H9 (cell line): Measurements from ENCODE around the gene CCSER1. TPM values are rescaled to one million over a fixed set of nuclear protein-coding genes. Genes with fewer than 3 reads are reported as not detected.

Source experiments
- DNase-seq: peaks from one replicate; pipeline ENCODE4 v3.0.0-alpha.2; 2017
- H2AFZ ChIP-seq: one replicate; pipeline ENCODE4 v1.6.1; 2013; ENCODE audit warnings: mild to moderate bottlenecking, low read length, control low read depth, moderate library complexity
- H2AK5ac ChIP-seq: 2 replicates; pipeline ENCODE4 v1.6.1; 2013; ENCODE audit warnings: low read length, control low read depth, mixed read lengths; ENCODE audit not compliant: insufficient read length
- H2BK120ac ChIP-seq: one replicate; pipeline ENCODE4 v1.6.1; 2013; ENCODE audit warnings: low read depth, mild to moderate bottlenecking, low read length, control low read depth, inconsistent platforms; ENCODE audit not compliant: poor library complexity, severe bottlenecking
- H2BK12ac ChIP-seq: 2 replicates; pipeline ENCODE4 v1.6.1; 2013; ENCODE audit warnings: low read length, control low read depth, mixed read lengths, low read depth; ENCODE audit not compliant: insufficient read length
- H2BK15ac ChIP-seq: 2 replicates; pipeline ENCODE4 v1.6.1; 2013; ENCODE audit warnings: low read depth, low read length, control low read depth
- H2BK20ac ChIP-seq: one replicate; pipeline ENCODE4 v1.6.1; 2013; ENCODE audit warnings: low read depth, mild to moderate bottlenecking, low read length, control low read depth, inconsistent platforms; ENCODE audit not compliant: poor library complexity, severe bottlenecking
- H2BK5ac ChIP-seq: 2 replicates; pipeline ENCODE4 v1.6.1; 2013; ENCODE audit warnings: low read length, control low read depth, mixed read lengths; ENCODE audit not compliant: insufficient read length
- H3K14ac ChIP-seq: 2 replicates; pipeline ENCODE4 v1.6.1; 2013; ENCODE audit warnings: low read length, control low read depth; ENCODE audit not compliant: insufficient read depth
- H3K18ac ChIP-seq: 2 replicates; pipeline ENCODE4 v1.6.1; 2013; ENCODE audit warnings: low read depth, mild to moderate bottlenecking, mixed read lengths, low read length, control low read depth; ENCODE audit not compliant: insufficient read length
- H3K23ac ChIP-seq: 2 replicates; pipeline ENCODE4 v1.6.1; 2013; ENCODE audit warnings: low read length, control low read depth, mixed read lengths, low read depth; ENCODE audit not compliant: insufficient read length
- H3K23me2 ChIP-seq: 2 replicates; pipeline ENCODE4 v1.6.1; 2013; ENCODE audit warnings: low read depth, mild to moderate bottlenecking, mixed read lengths, low read length, control low read depth; ENCODE audit not compliant: insufficient read length, poor library complexity, severe bottlenecking
- H3K27ac ChIP-seq: 2 replicates; pipeline ENCODE4 v1.5.1; 2013; ENCODE audit warnings: low read length, control low read depth, mixed read lengths, low read depth; ENCODE audit not compliant: insufficient read length
- H3K27me3 ChIP-seq: 2 replicates; pipeline ENCODE4 v1.6.1; 2013; ENCODE audit warnings: low read length, control low read depth, inconsistent platforms; ENCODE audit not compliant: insufficient read depth
- H3K4ac ChIP-seq: 2 replicates; pipeline ENCODE4 v1.6.1; 2013; ENCODE audit warnings: low read depth, mild to moderate bottlenecking, control low read depth, inconsistent platforms, low read length, moderate library complexity
- H3K4me1 ChIP-seq: 2 replicates; pipeline ENCODE4 v1.6.1; 2013; ENCODE audit warnings: low read length, control low read depth, inconsistent platforms; ENCODE audit not compliant: insufficient read depth
- H3K4me2 ChIP-seq: 2 replicates; pipeline ENCODE4 v1.6.1; 2013; ENCODE audit warnings: low read length, control low read depth, mixed read lengths; ENCODE audit not compliant: insufficient read length, insufficient read depth
- H3K56ac ChIP-seq: 2 replicates; pipeline ENCODE4 v1.6.1; 2013; ENCODE audit warnings: low read depth, mild to moderate bottlenecking, mixed read lengths, low read length, control low read depth; ENCODE audit not compliant: insufficient read length
- H3K79me1 ChIP-seq: 2 replicates; pipeline ENCODE4 v1.6.1; 2013; ENCODE audit warnings: low read depth, mild to moderate bottlenecking, moderate library complexity, low read length, control low read depth, inconsistent platforms; ENCODE audit not compliant: insufficient read depth, poor library complexity, severe bottlenecking
- H3K79me2 ChIP-seq: 2 replicates; pipeline ENCODE4 v1.6.1; 2013; ENCODE audit warnings: low read length, control low read depth, inconsistent platforms; ENCODE audit not compliant: insufficient read depth
- H3K9ac ChIP-seq: 2 replicates; pipeline ENCODE4 v1.6.1; 2013; ENCODE audit warnings: low read length, control low read depth, mixed read lengths; ENCODE audit not compliant: insufficient read length; ENCODE audit errors: extremely low read depth
- H3K9me3 ChIP-seq: one replicate; pipeline ENCODE4 v1.6.1; 2013; ENCODE audit warnings: low read depth, low read length, inconsistent platforms; ENCODE audit not compliant: control insufficient read depth
- H3T11ph ChIP-seq: one replicate; pipeline ENCODE4 v1.6.1; 2013; ENCODE audit warnings: mild to moderate bottlenecking, low read length, control low read depth, inconsistent platforms
- H4K20me1 ChIP-seq: one replicate; pipeline ENCODE4 v1.6.1; 2013; ENCODE audit not compliant: control insufficient read depth, insufficient read length, insufficient read depth
- H4K5ac ChIP-seq: 2 replicates; pipeline ENCODE4 v1.6.1; 2013; ENCODE audit warnings: low read depth, mild to moderate bottlenecking, mixed read lengths, low read length, control low read depth; ENCODE audit not compliant: insufficient read length
- H4K8ac ChIP-seq: replicated peaks from 2 replicates; pipeline ENCODE4 v1.6.1; 2013; ENCODE audit warnings: low read length, control low read depth, mixed read lengths, low read depth; ENCODE audit not compliant: insufficient read length
- H4K91ac ChIP-seq: 2 replicates; pipeline ENCODE4 v1.6.1; 2013; ENCODE audit warnings: low read depth, mild to moderate bottlenecking, moderate library complexity, mixed read lengths, low read length, control low read depth; ENCODE audit not compliant: insufficient read length
- H3K27ac Mint-ChIP-seq, 3 experiments: 2 replicates in 2 of 3; 3 replicates in 1 of 3; pipeline ENCODE4 v1.8.0; 2020 to 2021; ENCODE audit warnings: mixed read lengths in 3 of 3, mild to moderate bottlenecking in 1 of 3, moderate library complexity in 1 of 3
- H3K27me3 Mint-ChIP-seq: 2 replicates; pipeline ENCODE4 v1.8.0; 2021; ENCODE audit warnings: low read depth, mild to moderate bottlenecking, moderate library complexity, mixed read lengths
- H3K36me3 Mint-ChIP-seq, 3 experiments: 2 replicates in 2 of 3; 3 replicates in 1 of 3; pipeline ENCODE4 v1.8.0; 2020 to 2021; ENCODE audit warnings: low read depth in 3 of 3, mixed read lengths in 3 of 3; ENCODE audit not compliant: insufficient read depth in 1 of 3
- H3K4me1 Mint-ChIP-seq, 2 experiments: 2 replicates each; pipeline ENCODE4 v1.8.0; 2020; ENCODE audit warnings: mixed read lengths in 2 of 2
- H3K4me3 Mint-ChIP-seq, 2 experiments: 2 replicates in 1 of 2; 3 replicates in 1 of 2; pipeline ENCODE4 v1.8.0; 2020 to 2021; ENCODE audit warnings: mild to moderate bottlenecking in 2 of 2, mixed read lengths in 2 of 2, moderate library complexity in 1 of 2
- H3K9me3 Mint-ChIP-seq, 2 experiments: 2 replicates in 1 of 2; 3 replicates in 1 of 2; pipeline ENCODE4 v1.8.0; 2020; ENCODE audit warnings: mild to moderate bottlenecking in 2 of 2, mixed read lengths in 2 of 2, moderate library complexity in 1 of 2
- WGBS: extraction: QIAGEN DNeasy Blood & Tissue Kit; methylation state at CpG from one replicate; pipeline ENCODE4 v1.1.7; 2013; ENCODE audit warnings: missing lambda C conversion rate, low lambda C conversion rate, mixed read lengths; ENCODE audit not compliant: insufficient read length; ENCODE audit errors: extremely low coverage; 5-methylcytosine and 5-hydroxymethylcytosine counted together
- total RNA-seq: library from RNA; stranded (reverse); gene quantifications from 2 replicates; pipeline ENCODE4 v1.2.1, GENCODE V29; 2021
- TF ChIP-seq, protein P1 (sequence below): fragments of 200-600 bp; sonication (generic); conservative IDR thresholded peaks from 3 replicates; pipeline ENCODE4 v1.8.0; 2021; ENCODE audit warnings: antibody characterized with exemption, mild to moderate bottlenecking

Gene CCSER1
- total RNA-seq, 1 experiment from 2014 or later: 0.37 TPM

DNA sequence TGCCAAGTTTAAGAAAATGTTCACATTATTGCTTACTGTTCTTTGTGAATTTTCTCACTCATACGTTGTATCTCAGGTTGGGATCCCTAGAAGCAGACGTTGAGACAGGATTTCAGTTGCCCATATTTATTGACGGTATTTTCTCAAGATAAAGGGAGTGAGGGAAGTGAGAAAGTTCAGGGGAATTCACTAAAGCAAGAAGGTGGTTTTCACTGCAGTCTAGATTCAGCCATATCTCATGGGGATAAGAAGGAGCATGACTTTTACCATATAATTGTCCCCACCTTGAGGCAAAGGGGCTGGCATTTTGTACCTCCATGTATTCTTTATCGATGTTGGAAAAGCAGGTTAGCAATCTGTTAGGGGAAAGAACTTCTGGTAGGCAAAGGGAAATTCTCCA is 543.0 kb downstream of the CCSER1 start:
- Histone ChIP-seq H4K20me1 (no peaks in the 10 kb centered on the region), H3K27ac (no peak overlapping the region), H3K23ac (no peak overlapping the region), H4K91ac (no peak overlapping the region), H3K4me2 (no peak overlapping the region), H3K79me2 (no peaks in the 10 kb centered on the region), H2BK20ac (no peak overlapping the region), H2BK120ac (no peak overlapping the region), H3K4ac (no peak overlapping the region), H2BK5ac (no peak overlapping the region), H3K9ac (no peak overlapping the region), H3K14ac (no peak overlapping the region), H2AK5ac (no peak overlapping the region), H4K5ac (no peak overlapping the region), H3K4me1 (no peaks in the 10 kb centered on the region), H3K79me1 (no peaks in the 10 kb centered on the region), H2AFZ (no peak overlapping the region), H2BK15ac (no peak overlapping the region), H3K9me3 (no peaks in the 10 kb centered on the region), H3K23me2 (no peaks in the 10 kb centered on the region), H3K56ac (no peak overlapping the region), H3K18ac (no peak overlapping the region), H2BK12ac (no peak overlapping the region), H4K8ac (no peak overlapping the region), H3T11ph (no peak overlapping the region), H3K27me3 (no peaks in the 10 kb centered on the region)
- Mint-ChIP-seq H3K27ac (no peak overlapping the region), H3K4me3 (no peak overlapping the region), H3K4me1 (no peaks in the 10 kb centered on the region), H3K27me3 (no peaks in the 10 kb centered on the region), H3K36me3 (peaks cover 0 to 8% (median 0%) of the 10 kb centered on the region in 3 experiments; a peak in 1 of 7 replicates), H3K9me3 (peaks cover 7 to 9% of the 10 kb centered on the region in 2 experiments; a peak in 4 of 5 replicates)
- TF ChIP-seq, protein P1, sequence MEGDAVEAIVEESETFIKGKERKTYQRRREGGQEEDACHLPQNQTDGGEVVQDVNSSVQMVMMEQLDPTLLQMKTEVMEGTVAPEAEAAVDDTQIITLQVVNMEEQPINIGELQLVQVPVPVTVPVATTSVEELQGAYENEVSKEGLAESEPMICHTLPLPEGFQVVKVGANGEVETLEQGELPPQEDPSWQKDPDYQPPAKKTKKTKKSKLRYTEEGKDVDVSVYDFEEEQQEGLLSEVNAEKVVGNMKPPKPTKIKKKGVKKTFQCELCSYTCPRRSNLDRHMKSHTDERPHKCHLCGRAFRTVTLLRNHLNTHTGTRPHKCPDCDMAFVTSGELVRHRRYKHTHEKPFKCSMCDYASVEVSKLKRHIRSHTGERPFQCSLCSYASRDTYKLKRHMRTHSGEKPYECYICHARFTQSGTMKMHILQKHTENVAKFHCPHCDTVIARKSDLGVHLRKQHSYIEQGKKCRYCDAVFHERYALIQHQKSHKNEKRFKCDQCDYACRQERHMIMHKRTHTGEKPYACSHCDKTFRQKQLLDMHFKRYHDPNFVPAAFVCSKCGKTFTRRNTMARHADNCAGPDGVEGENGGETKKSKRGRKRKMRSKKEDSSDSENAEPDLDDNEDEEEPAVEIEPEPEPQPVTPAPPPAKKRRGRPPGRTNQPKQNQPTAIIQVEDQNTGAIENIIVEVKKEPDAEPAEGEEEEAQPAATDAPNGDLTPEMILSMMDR: no peak
- WGBS: no CpG with 5 or more reads among the region's 4 CpGs
- DNase-seq: no peak
